Measurements from ENCODE around the gene ETV6. TPM values are rescaled to one million over a fixed set of nuclear protein-coding genes. Genes with fewer than 3 reads are reported as not detected.

Gene ETV6
- total RNA-seq, 1 donor from 2014 or later, result 16.9 TPM

- no peak overlapping the region for H3K4me3 ChIP-seq
- H3K36me3 ChIP-seq, result peaks cover 1% of the 10 kb centered on the region
- H3K27ac ChIP-seq (replicated peaks), result peak overlapping the region; percentile 84
- no peak for DNase-seq
- no peaks in the 10 kb centered on the region for H3K9me3 ChIP-seq (replicated peaks)
- peaks cover 86% of the 10 kb centered on the region for H3K4me1 ChIP-seq
- H3K27me3 ChIP-seq (ENCODE audit: low read depth), result no peaks in the 10 kb centered on the region
- no peak for TF ChIP-seq CTCF (IDR thresholded peaks at IDR 0.05; ENCODE audit: borderline replicate concordance)
- intact Hi-C loops (cut with micrococcal nuclease), result loop anchor here (10.0 kb wide), 1 partner anchor 105 kb away; no protein-coding TSS in a partner anchor
These were observed 110.0 kb downstream of the ETV6 start for GRCh38 chr12:11759494-11759878.

- no peaks in the 10 kb centered on the region for H3K36me3 ChIP-seq
- no peak for DNase-seq
- H3K27me3 ChIP-seq (ENCODE audit: low read depth), result no peaks in the 10 kb centered on the region
- intact Hi-C loops (cut with micrococcal nuclease), result loop anchor here (10.0 kb wide), 1 partner anchor 105 kb away; no protein-coding TSS in a partner anchor
- H3K4me1 ChIP-seq, result peaks cover 86% of the 10 kb centered on the region
- TF ChIP-seq CTCF (IDR thresholded peaks at IDR 0.05; ENCODE audit: borderline replicate concordance), result no peak
- H3K9me3 ChIP-seq (replicated peaks), result no peaks in the 10 kb centered on the region
- H3K27ac ChIP-seq (replicated peaks), result no peak overlapping the region
- H3K4me3 ChIP-seq, result no peak overlapping the region
These were observed 110.4 kb downstream of the ETV6 start for GRCh38 chr12:11759899-11760298.

- Histone ChIP-seq H3K36me3 (no peaks in the 10 kb centered on the region), H3K27ac (replicated peaks) (peak overlapping the region; percentile 35), H3K9me3 (replicated peaks) (no peaks in the 10 kb centered on the region), H3K27me3 (ENCODE audit: low read depth) (no peaks in the 10 kb centered on the region), H3K4me3 (no peak overlapping the region), H3K4me1 (peaks cover 86% of the 10 kb centered on the region)
- intact Hi-C loops (cut with micrococcal nuclease), result no loop called here
- TF ChIP-seq CTCF (IDR thresholded peaks at IDR 0.05; ENCODE audit: borderline replicate concordance), result no peak
- DNase-seq, result no peak
These were observed 112.5 kb downstream of the ETV6 start for GRCh38 chr12:11761869-11762567.

- no peak for DNase-seq
- H3K36me3 ChIP-seq, result no peaks in the 10 kb centered on the region
- no peaks in the 10 kb centered on the region for H3K9me3 ChIP-seq (replicated peaks)
- no peak overlapping the region for H3K4me3 ChIP-seq
- H3K4me1 ChIP-seq, result peaks cover 86% of the 10 kb centered on the region
- H3K27ac ChIP-seq (replicated peaks), result peak overlapping the region; percentile 3
- TF ChIP-seq CTCF (IDR thresholded peaks at IDR 0.05; ENCODE audit: borderline replicate concordance), result no peak
- intact Hi-C loops (cut with micrococcal nuclease), result no loop called here
- no peaks in the 10 kb centered on the region for H3K27me3 ChIP-seq (ENCODE audit: low read depth)
These were observed 113.4 kb downstream of the ETV6 start for GRCh38 chr12:11762723-11763326.

- Histone ChIP-seq H3K36me3 (no peaks in the 10 kb centered on the region), H3K4me3 (no peak overlapping the region), H3K27me3 (ENCODE audit: low read depth) (no peaks in the 10 kb centered on the region), H3K27ac (replicated peaks) (no peak overlapping the region), H3K9me3 (replicated peaks) (no peaks in the 10 kb centered on the region), H3K4me1 (peaks cover 86% of the 10 kb centered on the region)
- no peak for DNase-seq
- intact Hi-C loops (cut with micrococcal nuclease), result no loop called here
- no peak for TF ChIP-seq CTCF (IDR thresholded peaks at IDR 0.05; ENCODE audit: borderline replicate concordance)
These were observed 114.5 kb downstream of the ETV6 start for GRCh38 chr12:11763760-11764520.

All from left ventricle myocardium inferior (tissue), 1 donor.